ENCODE measurements around the gene RPL10A.

DNA sequence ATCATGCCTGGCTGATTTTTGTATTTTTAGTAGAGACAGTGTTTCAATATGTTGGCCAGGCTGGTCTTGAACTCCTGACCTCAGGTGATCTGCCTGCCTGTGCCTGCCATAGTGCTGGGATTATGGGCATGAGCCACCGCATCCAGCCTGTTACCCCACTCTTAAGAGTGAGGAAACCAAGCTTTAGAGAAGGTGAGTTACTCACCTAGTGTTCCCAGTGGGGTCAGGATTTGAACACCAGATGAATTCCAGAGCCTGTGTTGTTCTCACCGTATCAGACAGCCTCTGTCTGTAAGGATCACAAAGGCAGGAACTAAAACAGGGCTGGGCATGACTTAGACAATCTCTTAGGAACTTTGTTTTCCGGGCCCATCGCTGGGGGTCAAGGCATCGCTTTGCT, 25.5 kb upstream of the RPL10A start:
- TF ChIP-seq, protein P1, sequence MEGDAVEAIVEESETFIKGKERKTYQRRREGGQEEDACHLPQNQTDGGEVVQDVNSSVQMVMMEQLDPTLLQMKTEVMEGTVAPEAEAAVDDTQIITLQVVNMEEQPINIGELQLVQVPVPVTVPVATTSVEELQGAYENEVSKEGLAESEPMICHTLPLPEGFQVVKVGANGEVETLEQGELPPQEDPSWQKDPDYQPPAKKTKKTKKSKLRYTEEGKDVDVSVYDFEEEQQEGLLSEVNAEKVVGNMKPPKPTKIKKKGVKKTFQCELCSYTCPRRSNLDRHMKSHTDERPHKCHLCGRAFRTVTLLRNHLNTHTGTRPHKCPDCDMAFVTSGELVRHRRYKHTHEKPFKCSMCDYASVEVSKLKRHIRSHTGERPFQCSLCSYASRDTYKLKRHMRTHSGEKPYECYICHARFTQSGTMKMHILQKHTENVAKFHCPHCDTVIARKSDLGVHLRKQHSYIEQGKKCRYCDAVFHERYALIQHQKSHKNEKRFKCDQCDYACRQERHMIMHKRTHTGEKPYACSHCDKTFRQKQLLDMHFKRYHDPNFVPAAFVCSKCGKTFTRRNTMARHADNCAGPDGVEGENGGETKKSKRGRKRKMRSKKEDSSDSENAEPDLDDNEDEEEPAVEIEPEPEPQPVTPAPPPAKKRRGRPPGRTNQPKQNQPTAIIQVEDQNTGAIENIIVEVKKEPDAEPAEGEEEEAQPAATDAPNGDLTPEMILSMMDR (IDR thresholded peaks at IDR 0.05), result no peak
- TF ChIP-seq POLR2A (IDR thresholded peaks at IDR 0.05), result no peak
